Mammary epithelial cell (primary cell): ENCODE data around the gene UBE2B.

Experiments used
- EZH2 ChIP-seq: IDR thresholded peaks from 2 replicates; pipeline ENCODE4 v1.6.1; 2012; ENCODE audit warnings: low read length, inconsistent platforms, borderline replicate concordance
- TF ChIP-seq, protein P1 (sequence below), 2 donors: IDR thresholded peaks in 1 of 2; conservative IDR thresholded peaks in 1 of 2; 2 replicates each; pipeline ENCODE4 v1.5.1; 2011 to 2012; ENCODE audit warnings: inconsistent platforms in 2 of 2, low read length in 2 of 2, mild to moderate bottlenecking in 2 of 2, control low read depth in 1 of 2, low read depth in 1 of 2; ENCODE audit not compliant: insufficient read depth in 1 of 2; ENCODE audit errors: extremely low read depth in 1 of 2

- TF ChIP-seq, protein P1, sequence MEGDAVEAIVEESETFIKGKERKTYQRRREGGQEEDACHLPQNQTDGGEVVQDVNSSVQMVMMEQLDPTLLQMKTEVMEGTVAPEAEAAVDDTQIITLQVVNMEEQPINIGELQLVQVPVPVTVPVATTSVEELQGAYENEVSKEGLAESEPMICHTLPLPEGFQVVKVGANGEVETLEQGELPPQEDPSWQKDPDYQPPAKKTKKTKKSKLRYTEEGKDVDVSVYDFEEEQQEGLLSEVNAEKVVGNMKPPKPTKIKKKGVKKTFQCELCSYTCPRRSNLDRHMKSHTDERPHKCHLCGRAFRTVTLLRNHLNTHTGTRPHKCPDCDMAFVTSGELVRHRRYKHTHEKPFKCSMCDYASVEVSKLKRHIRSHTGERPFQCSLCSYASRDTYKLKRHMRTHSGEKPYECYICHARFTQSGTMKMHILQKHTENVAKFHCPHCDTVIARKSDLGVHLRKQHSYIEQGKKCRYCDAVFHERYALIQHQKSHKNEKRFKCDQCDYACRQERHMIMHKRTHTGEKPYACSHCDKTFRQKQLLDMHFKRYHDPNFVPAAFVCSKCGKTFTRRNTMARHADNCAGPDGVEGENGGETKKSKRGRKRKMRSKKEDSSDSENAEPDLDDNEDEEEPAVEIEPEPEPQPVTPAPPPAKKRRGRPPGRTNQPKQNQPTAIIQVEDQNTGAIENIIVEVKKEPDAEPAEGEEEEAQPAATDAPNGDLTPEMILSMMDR (conservative IDR thresholded peaks at IDR 0.05 in 1 of 2, IDR thresholded peaks at IDR 0.05 in 1 of 2; ENCODE audit: extremely low read depth in 1 of 2, insufficient read depth in 1 of 2, low read depth in 1 of 2, low read length in 2 of 2): no peak
- no peak for TF ChIP-seq EZH2
Measured at GRCh38 chr5:134370871-134371833, at the start of gene UBE2B.
